Ishikawa (cell line): ENCODE measurements around the gene METTL8.

Experiments
- FOXM1 ChIP-seq: IDR thresholded peaks from 2 replicates; pipeline ENCODE4 v1.6.1; 2012; ENCODE audit warnings: low read depth, borderline replicate concordance
- TEAD4 ChIP-seq: IDR thresholded peaks from 2 replicates; pipeline ENCODE4 v1.6.1; 2012
- YY1 ChIP-seq: IDR thresholded peaks from 2 replicates; pipeline ENCODE4 v1.6.1; 2012; ENCODE audit warnings: low read depth

- TF ChIP-seq FOXM1: no peak
- no peak for TF ChIP-seq YY1
- no peak for TF ChIP-seq TEAD4
These were observed 110.9 kb downstream of the METTL8 start for GRCh38 chr2:171322928-171323327.
